H9 (cell line): ENCODE results near the gene FAM180A. TPM values are rescaled to one million over a fixed set of nuclear protein-coding genes. Genes with fewer than 3 reads are reported as not detected.

Experiments used
- DNase-seq: peaks from one replicate; pipeline ENCODE4 v3.0.0-alpha.2; 2017
- H2AFZ ChIP-seq: one replicate; pipeline ENCODE4 v1.6.1; 2013; ENCODE audit warnings: mild to moderate bottlenecking, low read length, control low read depth, moderate library complexity
- H2AK5ac ChIP-seq: 2 replicates; pipeline ENCODE4 v1.6.1; 2013; ENCODE audit warnings: low read length, control low read depth, mixed read lengths; ENCODE audit not compliant: insufficient read length
- H2BK120ac ChIP-seq: one replicate; pipeline ENCODE4 v1.6.1; 2013; ENCODE audit warnings: low read depth, mild to moderate bottlenecking, low read length, control low read depth, inconsistent platforms; ENCODE audit not compliant: poor library complexity, severe bottlenecking
- H2BK12ac ChIP-seq: 2 replicates; pipeline ENCODE4 v1.6.1; 2013; ENCODE audit warnings: low read length, control low read depth, mixed read lengths, low read depth; ENCODE audit not compliant: insufficient read length
- H2BK15ac ChIP-seq: 2 replicates; pipeline ENCODE4 v1.6.1; 2013; ENCODE audit warnings: low read depth, low read length, control low read depth
- H2BK20ac ChIP-seq: one replicate; pipeline ENCODE4 v1.6.1; 2013; ENCODE audit warnings: low read depth, mild to moderate bottlenecking, low read length, control low read depth, inconsistent platforms; ENCODE audit not compliant: poor library complexity, severe bottlenecking
- H2BK5ac ChIP-seq: 2 replicates; pipeline ENCODE4 v1.6.1; 2013; ENCODE audit warnings: low read length, control low read depth, mixed read lengths; ENCODE audit not compliant: insufficient read length
- H3K14ac ChIP-seq: 2 replicates; pipeline ENCODE4 v1.6.1; 2013; ENCODE audit warnings: low read length, control low read depth; ENCODE audit not compliant: insufficient read depth
- H3K18ac ChIP-seq: 2 replicates; pipeline ENCODE4 v1.6.1; 2013; ENCODE audit warnings: low read depth, mild to moderate bottlenecking, mixed read lengths, low read length, control low read depth; ENCODE audit not compliant: insufficient read length
- H3K23ac ChIP-seq: 2 replicates; pipeline ENCODE4 v1.6.1; 2013; ENCODE audit warnings: low read length, control low read depth, mixed read lengths, low read depth; ENCODE audit not compliant: insufficient read length
- H3K23me2 ChIP-seq: 2 replicates; pipeline ENCODE4 v1.6.1; 2013; ENCODE audit warnings: low read depth, mild to moderate bottlenecking, mixed read lengths, low read length, control low read depth; ENCODE audit not compliant: insufficient read length, poor library complexity, severe bottlenecking
- H3K27ac ChIP-seq: 2 replicates; pipeline ENCODE4 v1.5.1; 2013; ENCODE audit warnings: low read length, control low read depth, mixed read lengths, low read depth; ENCODE audit not compliant: insufficient read length
- H3K27me3 ChIP-seq: 2 replicates; pipeline ENCODE4 v1.6.1; 2013; ENCODE audit warnings: low read length, control low read depth, inconsistent platforms; ENCODE audit not compliant: insufficient read depth
- H3K4ac ChIP-seq: 2 replicates; pipeline ENCODE4 v1.6.1; 2013; ENCODE audit warnings: low read depth, mild to moderate bottlenecking, control low read depth, inconsistent platforms, low read length, moderate library complexity
- H3K4me1 ChIP-seq: 2 replicates; pipeline ENCODE4 v1.6.1; 2013; ENCODE audit warnings: low read length, control low read depth, inconsistent platforms; ENCODE audit not compliant: insufficient read depth
- H3K4me2 ChIP-seq: 2 replicates; pipeline ENCODE4 v1.6.1; 2013; ENCODE audit warnings: low read length, control low read depth, mixed read lengths; ENCODE audit not compliant: insufficient read length, insufficient read depth
- H3K56ac ChIP-seq: 2 replicates; pipeline ENCODE4 v1.6.1; 2013; ENCODE audit warnings: low read depth, mild to moderate bottlenecking, mixed read lengths, low read length, control low read depth; ENCODE audit not compliant: insufficient read length
- H3K79me1 ChIP-seq: 2 replicates; pipeline ENCODE4 v1.6.1; 2013; ENCODE audit warnings: low read depth, mild to moderate bottlenecking, moderate library complexity, low read length, control low read depth, inconsistent platforms; ENCODE audit not compliant: insufficient read depth, poor library complexity, severe bottlenecking
- H3K79me2 ChIP-seq: 2 replicates; pipeline ENCODE4 v1.6.1; 2013; ENCODE audit warnings: low read length, control low read depth, inconsistent platforms; ENCODE audit not compliant: insufficient read depth
- H3K9ac ChIP-seq: 2 replicates; pipeline ENCODE4 v1.6.1; 2013; ENCODE audit warnings: low read length, control low read depth, mixed read lengths; ENCODE audit not compliant: insufficient read length; ENCODE audit errors: extremely low read depth
- H3K9me3 ChIP-seq: one replicate; pipeline ENCODE4 v1.6.1; 2013; ENCODE audit warnings: low read depth, low read length, inconsistent platforms; ENCODE audit not compliant: control insufficient read depth
- H3T11ph ChIP-seq: one replicate; pipeline ENCODE4 v1.6.1; 2013; ENCODE audit warnings: mild to moderate bottlenecking, low read length, control low read depth, inconsistent platforms
- H4K20me1 ChIP-seq: one replicate; pipeline ENCODE4 v1.6.1; 2013; ENCODE audit not compliant: control insufficient read depth, insufficient read length, insufficient read depth
- H4K5ac ChIP-seq: 2 replicates; pipeline ENCODE4 v1.6.1; 2013; ENCODE audit warnings: low read depth, mild to moderate bottlenecking, mixed read lengths, low read length, control low read depth; ENCODE audit not compliant: insufficient read length
- H4K8ac ChIP-seq: replicated peaks from 2 replicates; pipeline ENCODE4 v1.6.1; 2013; ENCODE audit warnings: low read length, control low read depth, mixed read lengths, low read depth; ENCODE audit not compliant: insufficient read length
- H4K91ac ChIP-seq: 2 replicates; pipeline ENCODE4 v1.6.1; 2013; ENCODE audit warnings: low read depth, mild to moderate bottlenecking, moderate library complexity, mixed read lengths, low read length, control low read depth; ENCODE audit not compliant: insufficient read length
- H3K27ac Mint-ChIP-seq, 3 experiments: 2 replicates in 2 of 3; 3 replicates in 1 of 3; pipeline ENCODE4 v1.8.0; 2020 to 2021; ENCODE audit warnings: mixed read lengths in 3 of 3, mild to moderate bottlenecking in 1 of 3, moderate library complexity in 1 of 3
- H3K27me3 Mint-ChIP-seq: 2 replicates; pipeline ENCODE4 v1.8.0; 2021; ENCODE audit warnings: low read depth, mild to moderate bottlenecking, moderate library complexity, mixed read lengths
- H3K36me3 Mint-ChIP-seq, 3 experiments: 2 replicates in 2 of 3; 3 replicates in 1 of 3; pipeline ENCODE4 v1.8.0; 2020 to 2021; ENCODE audit warnings: low read depth in 3 of 3, mixed read lengths in 3 of 3; ENCODE audit not compliant: insufficient read depth in 1 of 3
- H3K4me1 Mint-ChIP-seq, 2 experiments: 2 replicates each; pipeline ENCODE4 v1.8.0; 2020; ENCODE audit warnings: mixed read lengths in 2 of 2
- H3K4me3 Mint-ChIP-seq, 2 experiments: 2 replicates in 1 of 2; 3 replicates in 1 of 2; pipeline ENCODE4 v1.8.0; 2020 to 2021; ENCODE audit warnings: mild to moderate bottlenecking in 2 of 2, mixed read lengths in 2 of 2, moderate library complexity in 1 of 2
- H3K9me3 Mint-ChIP-seq, 2 experiments: 2 replicates in 1 of 2; 3 replicates in 1 of 2; pipeline ENCODE4 v1.8.0; 2020; ENCODE audit warnings: mild to moderate bottlenecking in 2 of 2, mixed read lengths in 2 of 2, moderate library complexity in 1 of 2
- WGBS: extraction: QIAGEN DNeasy Blood & Tissue Kit; methylation state at CpG from one replicate; pipeline ENCODE4 v1.1.7; 2013; ENCODE audit warnings: missing lambda C conversion rate, low lambda C conversion rate, mixed read lengths; ENCODE audit not compliant: insufficient read length; ENCODE audit errors: extremely low coverage; 5-methylcytosine and 5-hydroxymethylcytosine counted together
- total RNA-seq: library from RNA; stranded (reverse); gene quantifications from 2 replicates; pipeline ENCODE4 v1.2.1, GENCODE V29; 2021
- TF ChIP-seq, protein P1 (sequence below): fragments of 200-600 bp; sonication (generic); conservative IDR thresholded peaks from 3 replicates; pipeline ENCODE4 v1.8.0; 2021; ENCODE audit warnings: antibody characterized with exemption, mild to moderate bottlenecking

The FAM180A gene
- total RNA-seq, 1 experiment from 2014 or later: not detected

DNA sequence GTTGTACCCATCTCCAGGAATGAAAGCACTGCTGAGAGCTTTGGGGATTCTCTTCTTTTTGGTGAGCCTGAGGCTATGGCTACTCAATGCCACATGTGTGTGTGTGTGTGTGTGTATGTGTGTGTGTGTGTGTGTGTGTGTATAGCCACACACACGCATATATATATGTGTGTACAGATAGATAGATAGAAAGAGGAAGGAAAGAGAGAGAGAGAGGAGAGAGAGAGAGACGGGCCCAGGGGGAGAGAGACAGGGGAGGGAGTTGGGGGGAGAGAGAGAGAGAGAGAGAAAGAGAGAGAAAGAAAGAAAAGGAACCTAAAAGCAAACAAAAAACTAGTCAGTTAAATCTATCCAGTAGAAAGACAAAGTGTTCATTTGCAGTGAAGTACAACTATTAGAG is 28.9 kb downstream of the FAM180A start:
- Histone ChIP-seq H3K23me2 (no peaks in the 10 kb centered on the region), H3T11ph (no peak overlapping the region), H3K9ac (no peak overlapping the region), H4K91ac (no peak overlapping the region), H2BK5ac (no peak overlapping the region), H2BK20ac (no peak overlapping the region), H2AFZ (no peak overlapping the region), H3K4me1 (no peaks in the 10 kb centered on the region), H2BK15ac (no peak overlapping the region), H3K14ac (no peak overlapping the region), H3K79me2 (no peaks in the 10 kb centered on the region), H3K4me2 (no peak overlapping the region), H3K9me3 (no peaks in the 10 kb centered on the region), H3K18ac (no peak overlapping the region), H4K20me1 (no peaks in the 10 kb centered on the region), H3K56ac (no peak overlapping the region), H2BK120ac (no peak overlapping the region), H4K5ac (no peak overlapping the region), H2BK12ac (no peak overlapping the region), H2AK5ac (no peak overlapping the region), H3K23ac (no peak overlapping the region), H3K79me1 (no peaks in the 10 kb centered on the region), H3K27ac (no peak overlapping the region), H4K8ac (no peak overlapping the region), H3K27me3 (no peaks in the 10 kb centered on the region), H3K4ac (no peak overlapping the region)
- WGBS: no CpG with 5 or more reads among the region's 2 CpGs
- Mint-ChIP-seq H3K27ac (no peak overlapping the region), H3K4me3 (no peak overlapping the region), H3K27me3 (no peaks in the 10 kb centered on the region), H3K4me1 (peaks cover 10 to 13% of the 10 kb centered on the region in 2 experiments), H3K9me3 (no peaks in the 10 kb centered on the region), H3K36me3 (no peaks in the 10 kb centered on the region)
- DNase-seq: no peak
- TF ChIP-seq, protein P1, sequence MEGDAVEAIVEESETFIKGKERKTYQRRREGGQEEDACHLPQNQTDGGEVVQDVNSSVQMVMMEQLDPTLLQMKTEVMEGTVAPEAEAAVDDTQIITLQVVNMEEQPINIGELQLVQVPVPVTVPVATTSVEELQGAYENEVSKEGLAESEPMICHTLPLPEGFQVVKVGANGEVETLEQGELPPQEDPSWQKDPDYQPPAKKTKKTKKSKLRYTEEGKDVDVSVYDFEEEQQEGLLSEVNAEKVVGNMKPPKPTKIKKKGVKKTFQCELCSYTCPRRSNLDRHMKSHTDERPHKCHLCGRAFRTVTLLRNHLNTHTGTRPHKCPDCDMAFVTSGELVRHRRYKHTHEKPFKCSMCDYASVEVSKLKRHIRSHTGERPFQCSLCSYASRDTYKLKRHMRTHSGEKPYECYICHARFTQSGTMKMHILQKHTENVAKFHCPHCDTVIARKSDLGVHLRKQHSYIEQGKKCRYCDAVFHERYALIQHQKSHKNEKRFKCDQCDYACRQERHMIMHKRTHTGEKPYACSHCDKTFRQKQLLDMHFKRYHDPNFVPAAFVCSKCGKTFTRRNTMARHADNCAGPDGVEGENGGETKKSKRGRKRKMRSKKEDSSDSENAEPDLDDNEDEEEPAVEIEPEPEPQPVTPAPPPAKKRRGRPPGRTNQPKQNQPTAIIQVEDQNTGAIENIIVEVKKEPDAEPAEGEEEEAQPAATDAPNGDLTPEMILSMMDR: no peak
